Neuronal stem cell (in vitro differentiated cells): ENCODE data around the gene DMKN.

Experiments used
- DNase-seq: peaks from one replicate; pipeline ENCODE4 v3.0.0-alpha.2; 2013; ENCODE audit warnings: low spot score
- H2AFZ ChIP-seq: one replicate; pipeline ENCODE4 v1.6.1; 2013; ENCODE audit warnings: mild to moderate bottlenecking, low read length, inconsistent platforms
- H2AK5ac ChIP-seq: 2 replicates; pipeline ENCODE4 v1.6.1; 2013; ENCODE audit warnings: low read depth, mild to moderate bottlenecking, inconsistent platforms, low read length, moderate library complexity, mixed read lengths
- H2BK120ac ChIP-seq: 2 replicates; pipeline ENCODE4 v1.6.1; 2013; ENCODE audit warnings: low read depth, mild to moderate bottlenecking, inconsistent platforms, low read length, moderate library complexity, mixed read lengths
- H2BK12ac ChIP-seq: one replicate; pipeline ENCODE4 v1.6.1; 2013; ENCODE audit warnings: low read length, inconsistent platforms
- H2BK15ac ChIP-seq: 2 replicates; pipeline ENCODE4 v1.6.1; 2013; ENCODE audit warnings: mild to moderate bottlenecking, low read length, inconsistent platforms, mixed read lengths
- H2BK5ac ChIP-seq: one replicate; pipeline ENCODE4 v1.6.1; 2013; ENCODE audit warnings: inconsistent platforms, mild to moderate bottlenecking, low read length, moderate library complexity
- H3K14ac ChIP-seq: one replicate; pipeline ENCODE4 v1.6.1; 2013; ENCODE audit warnings: low read length, inconsistent platforms
- H3K18ac ChIP-seq: 2 replicates; pipeline ENCODE4 v1.6.1; 2013; ENCODE audit warnings: low read length, inconsistent platforms
- H3K23ac ChIP-seq: 2 replicates; pipeline ENCODE4 v1.6.1; 2013; ENCODE audit warnings: low read depth, mild to moderate bottlenecking, mixed read lengths, low read length, inconsistent platforms; ENCODE audit not compliant: poor library complexity
- H3K27ac ChIP-seq: replicated peaks from 3 replicates; pipeline ENCODE4 v1.5.1; 2013; ENCODE audit warnings: low read length, inconsistent platforms
- H3K27me3 ChIP-seq, 3 experiments: 2 replicates each; pipeline ENCODE4 v1.6.1; 2013; ENCODE audit warnings: low read length in 3 of 3, mild to moderate bottlenecking in 2 of 3, inconsistent platforms in 1 of 3, low read depth in 1 of 3, mixed read lengths in 1 of 3, moderate library complexity in 1 of 3; ENCODE audit not compliant: control insufficient read depth in 3 of 3, insufficient read depth in 3 of 3
- H3K36me3 ChIP-seq, 2 donors: replicated peaks in 1 of 2; 2 replicates each; pipeline ENCODE4 v1.6.1; 2013; ENCODE audit warnings: low read length in 2 of 2; ENCODE audit not compliant: control insufficient read depth in 2 of 2, insufficient read depth in 2 of 2
- H3K4ac ChIP-seq: 2 replicates; pipeline ENCODE4 v1.6.1; 2013; ENCODE audit warnings: inconsistent platforms, mild to moderate bottlenecking, low read length, moderate library complexity
- H3K4me1 ChIP-seq, 2 donors: 1 replicate in 1 of 2; 2 replicates in 1 of 2; pipeline ENCODE4 v1.6.1; 2013; ENCODE audit warnings: low read length in 2 of 2, low read depth in 1 of 2; ENCODE audit not compliant: control insufficient read depth in 2 of 2, insufficient read depth in 1 of 2
- H3K4me2 ChIP-seq: one replicate; pipeline ENCODE4 v1.6.1; 2013; ENCODE audit warnings: mild to moderate bottlenecking, low read length, inconsistent platforms; ENCODE audit not compliant: insufficient read depth, poor library complexity, severe bottlenecking
- H3K4me3 ChIP-seq, 2 donors: 2 replicates each; pipeline ENCODE4 v1.5.1; 2013; ENCODE audit warnings: low read length in 2 of 2, mild to moderate bottlenecking in 2 of 2, inconsistent platforms in 1 of 2, moderate library complexity in 1 of 2
- H3K79me1 ChIP-seq: one replicate; pipeline ENCODE4 v1.6.1; 2013; ENCODE audit warnings: low read depth, mild to moderate bottlenecking, inconsistent platforms, low read length, moderate library complexity
- H3K9ac ChIP-seq: one replicate; pipeline ENCODE4 v1.6.1; 2013; ENCODE audit warnings: mild to moderate bottlenecking, low read depth, low read length, inconsistent platforms; ENCODE audit not compliant: poor library complexity
- H3K9me3 ChIP-seq, 2 donors: replicated peaks in 1 of 2; 2 replicates each; pipeline versions ENCODE3 to v1.6.1; 2013; ENCODE audit warnings: low read length in 2 of 2, mild to moderate bottlenecking in 2 of 2, inconsistent platforms in 1 of 2, low read depth in 1 of 2, mixed read lengths in 1 of 2, moderate library complexity in 1 of 2; ENCODE audit not compliant: control insufficient read depth in 2 of 2, insufficient read depth in 1 of 2
- H4K8ac ChIP-seq: one replicate; pipeline ENCODE4 v1.6.1; 2013; ENCODE audit warnings: low read depth, mild to moderate bottlenecking, inconsistent platforms, low read length, moderate library complexity
- H4K91ac ChIP-seq: one replicate; pipeline ENCODE4 v1.6.1; 2013; ENCODE audit warnings: low read length, low read depth, mild to moderate bottlenecking, inconsistent platforms; ENCODE audit not compliant: poor library complexity
- WGBS, 2 donors: extraction: QIAGEN DNeasy Blood & Tissue Kit; methylation state at CpG; one replicate each; pipeline ENCODE4 v1.1.7; 2013; ENCODE audit warnings: missing lambda C conversion rate in 2 of 2, mixed read lengths in 1 of 2; ENCODE audit not compliant: insufficient read length in 2 of 2, insufficient replicate concordance in 1 of 2; ENCODE audit errors: extremely low coverage in 2 of 2; 5-methylcytosine and 5-hydroxymethylcytosine counted together

The DMKN gene

GRCh38 chr19:35495107-35496064 is 18.1 kb downstream of the DMKN start:
- Histone ChIP-seq H3K27ac (no peak overlapping the region), H3K4me2 (no peak overlapping the region), H3K79me1 (no peaks in the 10 kb centered on the region), H3K4ac (no peak overlapping the region), H3K36me3 (peaks cover 0 to 7% of the 10 kb centered on the region in 2 donors), H3K9ac (peak overlapping the region; percentile 51), H3K27me3 (peaks cover 0 to 61% (median 0%) of the 10 kb centered on the region in 3 experiments), H3K9me3 (no peaks in the 10 kb centered on the region), H2AK5ac (no peak overlapping the region), H3K23ac (peak overlapping the region; percentile 1), H3K14ac (no peak overlapping the region), H2BK120ac (no peak overlapping the region), H3K18ac (peak overlapping the region; percentile 72), H2BK15ac (no peak overlapping the region), H4K8ac (no peak overlapping the region), H2BK5ac (no peak overlapping the region), H3K4me3 (no peak overlapping the region), H3K4me1 (peaks cover 0 to 2% of the 10 kb centered on the region in 2 donors), H2BK12ac (no peak overlapping the region), H4K91ac (no peak overlapping the region), H2AFZ (peak overlapping the region; percentile 67)
- DNase-seq = peak; percentile 51
- no CpG with 5 or more reads among the region's 30 CpGs for WGBS, 2 donors

GRCh38 chr19:35493971-35494370 is 19.5 kb downstream of the DMKN start:
- no peaks in the 10 kb centered on the region for H3K79me1 ChIP-seq
- DNase-seq = no peak
- no peak overlapping the region for H2BK12ac ChIP-seq
- H3K4me1 ChIP-seq = peaks cover 0 to 2% of the 10 kb centered on the region in 2 donors
- H3K27me3 ChIP-seq = peaks cover 0 to 51% (median 0%) of the 10 kb centered on the region in 3 experiments
- no peak overlapping the region for H3K4me3 ChIP-seq
- H2BK15ac ChIP-seq = no peak overlapping the region
- H2AFZ ChIP-seq = peak overlapping the region; percentile 3
- H2BK120ac ChIP-seq = no peak overlapping the region
- H3K14ac ChIP-seq = no peak overlapping the region
- no peak overlapping the region for H3K23ac ChIP-seq
- H4K91ac ChIP-seq = no peak overlapping the region
- peaks cover 0 to 5% of the 10 kb centered on the region in 2 donors for H3K36me3 ChIP-seq
- no peak overlapping the region for H3K4me2 ChIP-seq
- WGBS, 2 donors = no CpG with 5 or more reads among the region's 9 CpGs
- H3K27ac ChIP-seq = no peak overlapping the region
- H4K8ac ChIP-seq = no peak overlapping the region
- H3K9me3 ChIP-seq = no peaks in the 10 kb centered on the region
- H2AK5ac ChIP-seq = no peak overlapping the region
- H3K18ac ChIP-seq = no peak overlapping the region
- H2BK5ac ChIP-seq = no peak overlapping the region
- H3K9ac ChIP-seq = no peak overlapping the region
- no peak overlapping the region for H3K4ac ChIP-seq

DNA sequence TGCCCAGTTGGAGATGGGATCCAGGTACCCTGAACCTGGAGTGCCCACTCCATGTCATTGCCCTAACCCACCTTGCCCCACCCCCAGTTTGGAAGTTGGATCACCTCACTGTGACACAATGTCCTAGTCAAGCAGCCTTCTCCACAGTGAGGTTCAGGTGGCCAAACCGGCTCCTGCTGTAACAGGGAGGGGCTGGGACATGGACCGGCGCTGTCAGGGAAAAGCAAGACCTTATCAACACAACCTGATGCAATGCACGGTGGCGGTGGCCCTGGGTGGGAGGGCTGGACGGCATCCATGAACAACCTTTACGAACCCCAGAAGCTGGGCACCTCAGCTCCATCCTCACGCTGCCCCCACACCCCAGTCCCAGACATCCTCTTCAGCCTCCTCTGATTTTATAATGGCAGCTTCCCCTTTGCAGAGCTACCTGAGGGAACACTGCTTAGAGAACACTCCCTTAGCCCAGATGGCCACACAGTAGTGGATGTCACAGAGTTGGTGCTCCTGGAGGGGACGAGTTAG is 21.6 kb downstream of the DMKN start:
- peaks cover 0 to 2% of the 10 kb centered on the region in 2 donors for H3K4me1 ChIP-seq
- no peak overlapping the region for H3K4me2 ChIP-seq
- H2BK15ac ChIP-seq = no peak overlapping the region
- peaks cover 0 to 58% (median 0%) of the 10 kb centered on the region in 3 experiments for H3K27me3 ChIP-seq
- H3K4me3 ChIP-seq = no peak overlapping the region
- no peak overlapping the region for H2BK5ac ChIP-seq
- peak overlapping the region; percentile 27 for H3K9ac ChIP-seq
- WGBS, 2 donors = no CpG with 5 or more reads among the region's 9 CpGs
- peak overlapping the region; percentile 11 for H2AK5ac ChIP-seq
- H2AFZ ChIP-seq = no peak overlapping the region
- H3K14ac ChIP-seq = peak overlapping the region; percentile 32
- H3K36me3 ChIP-seq = no peaks in the 10 kb centered on the region
- no peak overlapping the region for H3K27ac ChIP-seq
- H2BK120ac ChIP-seq = no peak overlapping the region
- no peaks in the 10 kb centered on the region for H3K79me1 ChIP-seq
- H3K18ac ChIP-seq = peak overlapping the region; percentile 16
- H2BK12ac ChIP-seq = no peak overlapping the region
- no peaks in the 10 kb centered on the region for H3K9me3 ChIP-seq
- H4K8ac ChIP-seq = no peak overlapping the region
- H3K23ac ChIP-seq = peak overlapping the region; percentile 35
- no peak for DNase-seq
- H4K91ac ChIP-seq = no peak overlapping the region
- H3K4ac ChIP-seq = no peak overlapping the region

DNA sequence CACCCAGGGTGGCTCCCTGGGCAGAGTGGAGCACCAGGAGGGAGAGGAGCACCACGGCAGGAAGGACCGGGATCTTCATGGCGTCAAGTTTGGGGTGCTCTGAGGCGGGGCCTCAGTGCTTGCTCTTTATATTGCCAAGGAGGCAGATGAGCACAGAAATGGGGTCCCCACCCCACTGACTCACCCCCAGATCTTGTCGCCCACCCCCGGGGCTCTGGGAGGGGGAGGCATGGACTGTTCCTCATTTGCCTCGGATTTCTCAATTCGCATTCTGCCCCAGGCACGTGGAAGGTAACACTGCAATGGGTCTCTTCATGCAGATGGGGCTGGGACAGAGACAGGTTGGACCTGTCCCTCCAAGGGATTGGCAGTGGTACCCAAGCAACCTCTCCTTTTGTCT is 23.1 kb downstream of the DMKN start, which contains the start of gene KRTDAP:
Gene KRTDAP (minus strand): TSS at position 101 of the 400 bp plus-strand sequence. CDS start 22 bp downstream, at position 79.
- no peak for DNase-seq
- H4K8ac ChIP-seq = no peak within 1 kb of the TSS
- H3K4ac ChIP-seq = no peak within 1 kb of the TSS
- H3K14ac ChIP-seq = no peak within 1 kb of the TSS
- peak within 1 kb of the TSS; percentile 15 for H4K91ac ChIP-seq
- H2BK5ac ChIP-seq = no peak within 1 kb of the TSS
- peaks cover 0 to 59% (median 0%) of the 10 kb centered on the region in 3 experiments for H3K27me3 ChIP-seq
- H3K9ac ChIP-seq = no peak within 1 kb of the TSS
- H3K23ac ChIP-seq = no peak within 1 kb of the TSS
- H3K36me3 ChIP-seq = no peaks in the 10 kb centered on the region
- H2BK120ac ChIP-seq = no peak within 1 kb of the TSS
- no peak within 1 kb of the TSS for H2BK12ac ChIP-seq
- no peak within 1 kb of the TSS for H3K18ac ChIP-seq
- no CpG with 5 or more reads among the region's 9 CpGs for WGBS, 2 donors
- H3K79me1 ChIP-seq = no peaks in the 10 kb centered on the region
- no peak within 1 kb of the TSS for H2AFZ ChIP-seq
- no peaks in the 10 kb centered on the region for H3K9me3 ChIP-seq
- peaks cover 0 to 2% of the 10 kb centered on the region in 2 donors for H3K4me1 ChIP-seq
- no peak within 1 kb of the TSS for H2AK5ac ChIP-seq
- no peak within 1 kb of the TSS for H3K4me3 ChIP-seq
- H3K27ac ChIP-seq = no peak within 1 kb of the TSS
- H3K4me2 ChIP-seq = no peak within 1 kb of the TSS
- no peak within 1 kb of the TSS for H2BK15ac ChIP-seq
